ENCODE data around the gene HS1BP3.

DNA sequence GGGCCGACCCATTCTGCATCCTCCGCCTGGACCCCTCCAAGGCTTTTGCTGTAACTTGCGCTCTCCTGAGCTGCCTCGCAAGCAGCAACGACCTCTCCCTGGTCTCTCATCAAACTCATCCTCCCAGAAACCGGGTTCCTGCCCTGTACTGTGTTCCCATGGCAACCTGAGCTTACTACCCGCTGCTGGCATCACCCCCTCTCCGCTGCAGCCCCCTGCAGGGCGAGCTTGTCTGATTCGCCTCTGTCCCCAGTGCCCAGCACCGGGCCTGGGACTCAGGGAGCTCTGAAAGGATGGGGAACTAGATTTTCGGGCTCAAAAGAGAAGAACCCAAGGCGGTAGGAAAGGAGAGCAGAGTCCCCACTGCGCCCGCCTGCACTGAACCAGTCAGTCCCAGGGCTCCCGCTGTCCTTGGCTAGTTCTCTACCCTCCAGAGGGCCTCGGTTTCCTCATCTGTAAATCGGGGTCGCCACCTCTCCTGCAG is 463 bp downstream of the HS1BP3 start:
- no peak for TF ChIP-seq POLR2A (IDR thresholded peaks at IDR 0.05)
- TF ChIP-seq, protein P1, sequence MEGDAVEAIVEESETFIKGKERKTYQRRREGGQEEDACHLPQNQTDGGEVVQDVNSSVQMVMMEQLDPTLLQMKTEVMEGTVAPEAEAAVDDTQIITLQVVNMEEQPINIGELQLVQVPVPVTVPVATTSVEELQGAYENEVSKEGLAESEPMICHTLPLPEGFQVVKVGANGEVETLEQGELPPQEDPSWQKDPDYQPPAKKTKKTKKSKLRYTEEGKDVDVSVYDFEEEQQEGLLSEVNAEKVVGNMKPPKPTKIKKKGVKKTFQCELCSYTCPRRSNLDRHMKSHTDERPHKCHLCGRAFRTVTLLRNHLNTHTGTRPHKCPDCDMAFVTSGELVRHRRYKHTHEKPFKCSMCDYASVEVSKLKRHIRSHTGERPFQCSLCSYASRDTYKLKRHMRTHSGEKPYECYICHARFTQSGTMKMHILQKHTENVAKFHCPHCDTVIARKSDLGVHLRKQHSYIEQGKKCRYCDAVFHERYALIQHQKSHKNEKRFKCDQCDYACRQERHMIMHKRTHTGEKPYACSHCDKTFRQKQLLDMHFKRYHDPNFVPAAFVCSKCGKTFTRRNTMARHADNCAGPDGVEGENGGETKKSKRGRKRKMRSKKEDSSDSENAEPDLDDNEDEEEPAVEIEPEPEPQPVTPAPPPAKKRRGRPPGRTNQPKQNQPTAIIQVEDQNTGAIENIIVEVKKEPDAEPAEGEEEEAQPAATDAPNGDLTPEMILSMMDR (IDR thresholded peaks at IDR 0.05) = peak in 1 of 3 donors; percentile 5
- no peak for TF ChIP-seq POLR2AphosphoS5 (IDR thresholded peaks at IDR 0.05)
